Upper lobe of left lung (tissue), 4 donors: ENCODE data around the gene FRMD3.

ENCODE experiments used
- EP300 ChIP-seq, 4 donors: sonication (generic); formaldehyde crosslinking; IDR thresholded peaks; one replicate each; pipeline ENCODE4 v1.5.1; 2017; ENCODE audit warnings: antibody characterized with exemption in 4 of 4, control low read depth in 2 of 4
- POLR2A ChIP-seq, 4 donors: fragments of 450-650 bp; IDR thresholded peaks; one replicate each; pipeline ENCODE4 v1.5.1; 2016 to 2017; ENCODE audit warnings: antibody characterized with exemption in 4 of 4, mild to moderate bottlenecking in 2 of 4
- POLR2AphosphoS5 ChIP-seq, 2 donors: sonication (generic); formaldehyde crosslinking; IDR thresholded peaks; one replicate each; pipeline ENCODE4 v1.5.1; 2017; ENCODE audit warnings: antibody characterized with exemption in 2 of 2
- TF ChIP-seq, protein P1 (sequence below), 6 experiments: fragments of 450-650 bp in 4 of 6; fragments of 200-600 bp in 2 of 6; sonication (generic) in 2 of 6; IDR thresholded peaks; one replicate each; pipeline ENCODE4 v1.5.1; 2016 to 2019; ENCODE audit warnings: antibody characterized with exemption in 6 of 6

DNA sequence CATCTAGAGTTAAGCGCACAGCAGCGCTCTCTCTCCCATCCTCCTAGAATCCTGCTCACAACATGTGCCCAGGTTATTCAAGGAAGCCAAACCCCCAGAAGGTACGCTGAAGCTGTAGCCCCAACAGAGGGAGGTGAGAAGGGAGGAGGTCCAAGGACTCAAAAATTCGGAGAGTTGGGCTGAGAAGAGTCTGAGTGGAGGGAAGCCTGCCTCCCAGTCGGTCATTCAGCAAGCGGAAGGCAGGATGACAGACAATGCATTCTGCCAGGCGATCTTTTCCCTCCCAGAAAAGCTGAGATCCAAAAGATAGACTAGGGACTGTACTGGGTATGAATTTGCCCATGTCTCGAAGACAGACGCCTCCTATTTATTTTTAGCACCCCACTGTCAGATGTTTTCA lies 189.2 kb downstream of the FRMD3 start:
- TF ChIP-seq, protein P1, sequence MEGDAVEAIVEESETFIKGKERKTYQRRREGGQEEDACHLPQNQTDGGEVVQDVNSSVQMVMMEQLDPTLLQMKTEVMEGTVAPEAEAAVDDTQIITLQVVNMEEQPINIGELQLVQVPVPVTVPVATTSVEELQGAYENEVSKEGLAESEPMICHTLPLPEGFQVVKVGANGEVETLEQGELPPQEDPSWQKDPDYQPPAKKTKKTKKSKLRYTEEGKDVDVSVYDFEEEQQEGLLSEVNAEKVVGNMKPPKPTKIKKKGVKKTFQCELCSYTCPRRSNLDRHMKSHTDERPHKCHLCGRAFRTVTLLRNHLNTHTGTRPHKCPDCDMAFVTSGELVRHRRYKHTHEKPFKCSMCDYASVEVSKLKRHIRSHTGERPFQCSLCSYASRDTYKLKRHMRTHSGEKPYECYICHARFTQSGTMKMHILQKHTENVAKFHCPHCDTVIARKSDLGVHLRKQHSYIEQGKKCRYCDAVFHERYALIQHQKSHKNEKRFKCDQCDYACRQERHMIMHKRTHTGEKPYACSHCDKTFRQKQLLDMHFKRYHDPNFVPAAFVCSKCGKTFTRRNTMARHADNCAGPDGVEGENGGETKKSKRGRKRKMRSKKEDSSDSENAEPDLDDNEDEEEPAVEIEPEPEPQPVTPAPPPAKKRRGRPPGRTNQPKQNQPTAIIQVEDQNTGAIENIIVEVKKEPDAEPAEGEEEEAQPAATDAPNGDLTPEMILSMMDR (IDR thresholded peaks at IDR 0.05): no peak
- TF ChIP-seq EP300 (IDR thresholded peaks at IDR 0.05) (no peak), POLR2A (IDR thresholded peaks at IDR 0.05) (no peak), POLR2AphosphoS5 (IDR thresholded peaks at IDR 0.05) (no peak)
